ENCODE measurements around the gene RDM1. TPM values are rescaled to one million over a fixed set of nuclear protein-coding genes. Genes with fewer than 3 reads are reported as not detected.
A peak's percentile ranks its signal among the peaks of the same experiment; 100 is the strongest.

Gene RDM1
- polyA plus RNA-seq, 1 of the 3 experiments (the other 2 are of a cell fraction) = 1.8 TPM

DNA sequence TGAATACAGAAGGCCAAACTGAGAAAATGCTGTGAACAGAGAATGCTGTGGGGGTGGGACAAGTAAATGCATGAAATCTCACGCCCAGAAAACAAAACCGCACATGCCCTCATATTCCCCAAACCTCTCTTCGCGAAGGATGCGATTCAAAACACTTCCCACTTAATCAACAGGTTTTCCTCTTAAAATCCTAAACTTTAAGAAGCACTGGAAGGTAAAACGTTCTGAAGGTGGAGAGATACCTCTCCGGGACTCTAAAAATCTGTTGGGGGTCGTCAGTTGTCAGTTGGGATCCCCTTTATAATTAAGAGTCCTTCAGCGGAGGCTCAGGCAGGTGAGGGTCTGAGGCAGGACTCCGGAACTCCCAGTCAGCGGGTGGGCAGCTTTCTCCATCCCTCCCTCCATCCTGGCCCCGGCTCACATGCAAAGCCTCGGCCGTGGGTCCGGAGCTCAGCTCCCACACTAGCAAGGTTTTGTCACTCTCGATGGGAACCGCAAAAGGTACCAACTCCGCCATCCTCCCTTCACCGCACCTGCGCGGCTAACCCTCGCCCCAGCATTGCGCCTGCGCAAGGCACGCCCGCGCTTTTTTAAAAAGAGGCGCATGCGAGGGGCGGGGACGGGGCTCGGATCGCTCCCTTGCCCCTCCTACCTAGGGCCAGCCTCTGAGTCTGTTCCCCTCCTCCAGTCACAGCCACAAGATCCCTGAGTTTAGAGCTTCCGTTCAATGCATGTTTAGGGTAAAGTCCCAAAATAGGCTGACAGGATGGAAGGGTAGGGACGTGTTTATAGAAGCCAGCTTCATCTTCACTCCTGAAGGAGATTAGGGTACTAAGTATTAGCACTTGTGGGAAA is at the start of gene RDM1 (continued):
- TF ChIP-seq, protein P1, sequence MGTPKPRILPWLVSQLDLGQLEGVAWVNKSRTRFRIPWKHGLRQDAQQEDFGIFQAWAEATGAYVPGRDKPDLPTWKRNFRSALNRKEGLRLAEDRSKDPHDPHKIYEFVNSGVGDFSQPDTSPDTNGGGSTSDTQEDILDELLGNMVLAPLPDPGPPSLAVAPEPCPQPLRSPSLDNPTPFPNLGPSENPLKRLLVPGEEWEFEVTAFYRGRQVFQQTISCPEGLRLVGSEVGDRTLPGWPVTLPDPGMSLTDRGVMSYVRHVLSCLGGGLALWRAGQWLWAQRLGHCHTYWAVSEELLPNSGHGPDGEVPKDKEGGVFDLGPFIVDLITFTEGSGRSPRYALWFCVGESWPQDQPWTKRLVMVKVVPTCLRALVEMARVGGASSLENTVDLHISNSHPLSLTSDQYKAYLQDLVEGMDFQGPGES (IDR thresholded peaks at IDR 0.05; ENCODE audit: low read depth, low read length) = no peak
- TF ChIP-seq NRF1 (IDR thresholded peaks at IDR 0.05; ENCODE audit: low read depth, low read length) (peak; percentile 92), FOXJ3 (CRISPR knock-in tag; IDR thresholded peaks at IDR 0.05) (no peak), YY1 (IDR thresholded peaks at IDR 0.05; ENCODE audit: low read depth) (peak; percentile 44; the same call in 1 of the 2 replicates), RAD21 (IDR thresholded peaks at IDR 0.05; ENCODE audit: low read length) (no peak), JUND (IDR thresholded peaks at IDR 0.05) (no peak), PBX3 (IDR thresholded peaks at IDR 0.05) (no peak), ZBTB33 (IDR thresholded peaks at IDR 0.05; ENCODE audit: borderline replicate concordance, low read depth) (no peak)
- TF ChIP-seq, protein P2, sequence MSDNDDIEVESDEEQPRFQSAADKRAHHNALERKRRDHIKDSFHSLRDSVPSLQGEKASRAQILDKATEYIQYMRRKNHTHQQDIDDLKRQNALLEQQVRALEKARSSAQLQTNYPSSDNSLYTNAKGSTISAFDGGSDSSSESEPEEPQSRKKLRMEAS (IDR thresholded peaks at IDR 0.05; ENCODE audit: low read depth) = peak; percentile 84

- ChIA-PET CTCF (interaction anchor here (1.1 to 5.2 kb wide), 3 partner anchors 9 to 169 kb away, joined by 3 to 59 read pairs (median 5); no protein-coding TSS in a partner anchor), POLR2A (no interaction called here)
These were observed 47.8 kb upstream of the RDM1 start for GRCh38 chr17:35978346-35978745.

More at GRCh38 chr17:35978346-35978745, 47.8 kb upstream of the RDM1 start:
- Histone ChIP-seq H3K4me2 (no peak overlapping the region), H3K27ac (ENCODE audit: low read depth in 2 of 2, low read length in 1 of 2) (no peak overlapping the region), H3K4me1 (ENCODE audit: control insufficient read depth in 1 of 2, insufficient read depth in 2 of 2, low read depth in 1 of 2, low read length in 1 of 2) (no peaks in the 10 kb centered on the region), H4K20me1 (ENCODE audit: insufficient read depth) (no peaks in the 10 kb centered on the region), H3K9ac (no peak overlapping the region), H3K27me3 (ENCODE audit: insufficient read depth) (peaks cover 33% of the 10 kb centered on the region; the same call in 1 of the 2 replicates), H3K9me3 (no peaks in the 10 kb centered on the region), H3K9me2 (no peaks in the 10 kb centered on the region), H2AFZ (ENCODE audit: low read depth) (no peak overlapping the region), H3K36me3 (replicated peaks in 1 of 2; ENCODE audit: control insufficient read depth in 1 of 2, insufficient read depth in 2 of 2, low read length in 1 of 2) (no peaks in the 10 kb centered on the region), H3F3A (replicated peaks; ENCODE audit: insufficient read depth) (no peaks in the 10 kb centered on the region), H3K79me2 (ENCODE audit: insufficient read depth) (no peaks in the 10 kb centered on the region), H3K4me3 (ENCODE audit: low read depth in 2 of 2, low read length in 1 of 2) (no peak overlapping the region)
- TF ChIP-seq, protein P3, sequence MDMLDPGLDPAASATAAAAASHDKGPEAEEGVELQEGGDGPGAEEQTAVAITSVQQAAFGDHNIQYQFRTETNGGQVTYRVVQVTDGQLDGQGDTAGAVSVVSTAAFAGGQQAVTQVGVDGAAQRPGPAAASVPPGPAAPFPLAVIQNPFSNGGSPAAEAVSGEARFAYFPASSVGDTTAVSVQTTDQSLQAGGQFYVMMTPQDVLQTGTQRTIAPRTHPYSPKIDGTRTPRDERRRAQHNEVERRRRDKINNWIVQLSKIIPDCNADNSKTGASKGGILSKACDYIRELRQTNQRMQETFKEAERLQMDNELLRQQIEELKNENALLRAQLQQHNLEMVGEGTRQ (IDR thresholded peaks at IDR 0.05; ENCODE audit: borderline replicate concordance, low read depth, low read length) = no peak
- TF ChIP-seq TEAD4 (IDR thresholded peaks at IDR 0.05; ENCODE audit: borderline replicate concordance, insufficient read depth) = no peak
- no peak for TF ChIP-seq TAF1 (IDR thresholded peaks at IDR 0.05; ENCODE audit: borderline replicate concordance, low read depth, low read length)
- no peak for TF ChIP-seq POLR2AphosphoS5 (IDR thresholded peaks at IDR 0.05; ENCODE audit: low read depth, low read length)
- no peak for TF ChIP-seq MXI1 (IDR thresholded peaks at IDR 0.05; ENCODE audit: low read depth, low read length)
- no peak for TF ChIP-seq FOSL2 (IDR thresholded peaks at IDR 0.05; ENCODE audit: borderline replicate concordance, low read depth)
- TF ChIP-seq GATA2 (CRISPR knock-in tag; IDR thresholded peaks at IDR 0.05) = no peak
- TF ChIP-seq NFIC (IDR thresholded peaks at IDR 0.05; ENCODE audit: borderline replicate concordance) = no peak
- no peak for TF ChIP-seq GABPA (IDR thresholded peaks at IDR 0.05; ENCODE audit: low read depth)
- TF ChIP-seq ZBTB33 (IDR thresholded peaks at IDR 0.05; ENCODE audit: borderline replicate concordance, low read depth) = no peak
- no peak for TF ChIP-seq EZH2phosphoT487 (IDR thresholded peaks at IDR 0.05; ENCODE audit: borderline replicate concordance, low read depth)
- TF ChIP-seq, protein P4, sequence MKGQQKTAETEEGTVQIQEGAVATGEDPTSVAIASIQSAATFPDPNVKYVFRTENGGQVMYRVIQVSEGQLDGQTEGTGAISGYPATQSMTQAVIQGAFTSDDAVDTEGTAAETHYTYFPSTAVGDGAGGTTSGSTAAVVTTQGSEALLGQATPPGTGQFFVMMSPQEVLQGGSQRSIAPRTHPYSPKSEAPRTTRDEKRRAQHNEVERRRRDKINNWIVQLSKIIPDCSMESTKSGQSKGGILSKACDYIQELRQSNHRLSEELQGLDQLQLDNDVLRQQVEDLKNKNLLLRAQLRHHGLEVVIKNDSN (IDR thresholded peaks at IDR 0.05; ENCODE audit: borderline replicate concordance, low read depth) = no peak
- 15% methylated on average over 3 of the region's 3 CpGs for WGBS (ENCODE audit: low lambda C conversion rate)
- DNase-seq = no peak
